ENCODE data around the gene SERPINA3. TPM values are rescaled to one million over a fixed set of nuclear protein-coding genes. Genes with fewer than 3 reads are reported as not detected.

Gene SERPINA3
- total RNA-seq, 1 experiment from 2014 or later, result not detected

GRCh38 chr14:94594441-94594840, 17.8 kb upstream of the SERPINA3 start:
- no peaks in the 10 kb centered on the region for H4K20me1 ChIP-seq (ENCODE audit: insufficient read depth)
- H3K4me2 ChIP-seq, result no peak overlapping the region
- TF ChIP-seq CTCF (conservative IDR thresholded peaks at IDR 0.05) (no peak), EZH2 (IDR thresholded peaks at IDR 0.05; ENCODE audit: low read depth) (no peak)
- ChIA-PET CTCF (no interaction called here), POLR2A (ENCODE audit: unreplicated experiment) (no interaction called here)
- no peaks in the 10 kb centered on the region for H3K36me3 ChIP-seq (ENCODE audit: low read depth)
- H3K9me3 ChIP-seq (ENCODE audit: insufficient read depth, low read depth), result no peaks in the 10 kb centered on the region
- no TSS peak for BruUV-seq (replicated peaks)
- no peaks in the 10 kb centered on the region for H3F3A ChIP-seq (ENCODE audit: insufficient read depth, low read depth)
- H3K4me3 ChIP-seq, result no peak overlapping the region
- no peaks in the 10 kb centered on the region for H3K9me2 ChIP-seq (ENCODE audit: insufficient read depth)
- no peak overlapping the region for H2AFZ ChIP-seq
- no peaks in the 10 kb centered on the region for H3K27me3 ChIP-seq (ENCODE audit: insufficient read depth, low read depth)
- no peak for DNase-seq
- intact Hi-C loops (cut with micrococcal nuclease; ENCODE audit: unreplicated experiment), result no loop called here
- H3K79me2 ChIP-seq (ENCODE audit: low read depth), result no peaks in the 10 kb centered on the region
- H3K4me1 ChIP-seq (replicated peaks; ENCODE audit: insufficient read depth), result no peaks in the 10 kb centered on the region; the same call in 1 of the 2 replicates
- H3K27ac ChIP-seq, result no peak overlapping the region

GRCh38 chr14:94595912-94596311, 16.3 kb upstream of the SERPINA3 start:
- ChIA-PET CTCF (no interaction called here), POLR2A (ENCODE audit: unreplicated experiment) (no interaction called here)
- H4K20me1 ChIP-seq (ENCODE audit: insufficient read depth), result no peaks in the 10 kb centered on the region
- no peak for DNase-seq
- no peaks in the 10 kb centered on the region for H3F3A ChIP-seq (ENCODE audit: insufficient read depth, low read depth)
- intact Hi-C loops (cut with micrococcal nuclease; ENCODE audit: unreplicated experiment), result no loop called here
- H3K9me2 ChIP-seq (ENCODE audit: insufficient read depth), result no peaks in the 10 kb centered on the region
- no peak overlapping the region for H3K4me2 ChIP-seq
- no peak overlapping the region for H2AFZ ChIP-seq
- no peaks in the 10 kb centered on the region; the same call in 1 of the 2 replicates for H3K4me1 ChIP-seq (replicated peaks; ENCODE audit: insufficient read depth)
- H3K27me3 ChIP-seq (ENCODE audit: insufficient read depth, low read depth), result no peaks in the 10 kb centered on the region
- H3K27ac ChIP-seq, result no peak overlapping the region
- no peak overlapping the region for H3K4me3 ChIP-seq
- no TSS peak for BruUV-seq (replicated peaks)
- TF ChIP-seq EZH2 (IDR thresholded peaks at IDR 0.05; ENCODE audit: low read depth), result no peak
- H3K9me3 ChIP-seq (ENCODE audit: insufficient read depth, low read depth), result no peaks in the 10 kb centered on the region
- H3K36me3 ChIP-seq (ENCODE audit: low read depth), result no peaks in the 10 kb centered on the region
- no peaks in the 10 kb centered on the region for H3K79me2 ChIP-seq (ENCODE audit: low read depth)

- CTCF ChIA-PET, result no interaction called here
- no peaks in the 10 kb centered on the region for H3K9me2 ChIP-seq (ENCODE audit: insufficient read depth)
- H4K20me1 ChIP-seq (ENCODE audit: insufficient read depth), result no peaks in the 10 kb centered on the region
- no peaks in the 10 kb centered on the region for H3K36me3 ChIP-seq (ENCODE audit: low read depth)
- H2AFZ ChIP-seq, result no peak overlapping the region
- no peaks in the 10 kb centered on the region for H3F3A ChIP-seq (ENCODE audit: insufficient read depth, low read depth)
- no peaks in the 10 kb centered on the region for H3K27me3 ChIP-seq (ENCODE audit: insufficient read depth, low read depth)
- intact Hi-C loops (cut with micrococcal nuclease; ENCODE audit: unreplicated experiment), result no loop called here
- H3K9me3 ChIP-seq (ENCODE audit: insufficient read depth, low read depth), result no peaks in the 10 kb centered on the region
- POLR2A ChIA-PET (ENCODE audit: unreplicated experiment), result no interaction called here
- H3K4me2 ChIP-seq, result no peak overlapping the region
- H3K27ac ChIP-seq, result no peak overlapping the region
- DNase-seq, result no peak
- H3K4me1 ChIP-seq (replicated peaks; ENCODE audit: insufficient read depth), result no peaks in the 10 kb centered on the region; the same call in 1 of the 2 replicates
- no peaks in the 10 kb centered on the region for H3K79me2 ChIP-seq (ENCODE audit: low read depth)
- H3K4me3 ChIP-seq, result no peak overlapping the region
- BruUV-seq (replicated peaks), result no TSS peak
- TF ChIP-seq EZH2 (IDR thresholded peaks at IDR 0.05; ENCODE audit: low read depth) (no peak), CTCF (conservative IDR thresholded peaks at IDR 0.05) (no peak)
Measured at GRCh38 chr14:94596361-94596760, 15.8 kb upstream of the SERPINA3 start.

GRCh38 chr14:94597788-94598187, 14.4 kb upstream of the SERPINA3 start:
- ChIA-PET CTCF (no interaction called here), POLR2A (ENCODE audit: unreplicated experiment) (no interaction called here)
- Histone ChIP-seq H3K27ac (no peak overlapping the region), H3K4me1 (replicated peaks; ENCODE audit: insufficient read depth) (no peaks in the 10 kb centered on the region; the same call in 1 of the 2 replicates), H3K9me3 (ENCODE audit: insufficient read depth, low read depth) (no peaks in the 10 kb centered on the region), H3K27me3 (ENCODE audit: insufficient read depth, low read depth) (no peaks in the 10 kb centered on the region), H3K4me2 (no peak overlapping the region), H3K4me3 (no peak overlapping the region), H3F3A (ENCODE audit: insufficient read depth, low read depth) (no peaks in the 10 kb centered on the region), H3K79me2 (ENCODE audit: low read depth) (no peaks in the 10 kb centered on the region), H3K36me3 (ENCODE audit: low read depth) (no peaks in the 10 kb centered on the region), H2AFZ (no peak overlapping the region), H3K9me2 (ENCODE audit: insufficient read depth) (no peaks in the 10 kb centered on the region), H4K20me1 (ENCODE audit: insufficient read depth) (no peaks in the 10 kb centered on the region)
- BruUV-seq (replicated peaks), result no TSS peak
- no peak for TF ChIP-seq CTCF (conservative IDR thresholded peaks at IDR 0.05)
- no peak for TF ChIP-seq EZH2 (IDR thresholded peaks at IDR 0.05; ENCODE audit: low read depth)
- intact Hi-C loops (cut with micrococcal nuclease; ENCODE audit: unreplicated experiment), result no loop called here
- no peak for DNase-seq
